Panc1 (cell line): ENCODE measurements around the gene MAPKAP1. TPM values are rescaled to one million over a fixed set of nuclear protein-coding genes. Genes with fewer than 3 reads are reported as not detected.

Experiments
- ATAC-seq: fragments of 200-7000 bp; cut with Tn5 transposase; 2 replicates; pipeline ENCODE4 v1.9.1; 2020; ENCODE audit warnings: mild to moderate bottlenecking, moderate library complexity
- BruUV-seq: library from RNA; stranded (reverse); fragments of 400-500 nt; replicated peaks from 2 replicates; lab custom pipeline; 2021; lab: Mats Ljungman, UMichigan
- CTCF ChIA-PET: fragments of 300-600 bp; sonication (Branson Sonifier 250); formaldehyde crosslinking; loops from one replicate; lab custom pipeline; 2022; ENCODE audit warnings: antibody characterized with exemption; lab: Charles Lee
- POLR2A ChIA-PET: fragments of 300-600 bp; sonication (Branson Sonifier 250); formaldehyde crosslinking; loops from one replicate; lab custom pipeline; 2022; ENCODE audit warnings: antibody characterized with exemption; lab: Charles Lee
- DNase-seq: peaks from one replicate; pipeline ENCODE4 v3.0.0-alpha.2; 2010; ENCODE audit warnings: low read depth, low spot score
- H3K27ac ChIP-seq: 2 replicates; pipeline ENCODE4 v1.5.1; 2011; ENCODE audit warnings: mild to moderate bottlenecking, low read length, inconsistent platforms
- H3K27me3 ChIP-seq: fragments of 200-500 bp; sonication (Bioruptor generic); 2 replicates; pipeline ENCODE4 v1.6.0; 2014; ENCODE audit warnings: low read length, inconsistent platforms; ENCODE audit not compliant: control insufficient read depth, insufficient read depth
- H3K36me3 ChIP-seq: fragments of 200-500 bp; sonication (Bioruptor generic); 2 replicates; pipeline ENCODE4 v1.5.1; 2014; ENCODE audit warnings: inconsistent platforms, mild to moderate bottlenecking, low read length, moderate library complexity; ENCODE audit not compliant: control insufficient read depth, insufficient read depth
- H3K4me1 ChIP-seq: 2 replicates; pipeline ENCODE4 v1.5.1; 2011; ENCODE audit warnings: inconsistent platforms, mild to moderate bottlenecking, low read length, moderate library complexity; ENCODE audit not compliant: control insufficient read depth, insufficient read depth
- H3K4me3 ChIP-seq, 2 experiments: 2 replicates each; pipeline ENCODE4 v1.5.1; 2011 to 2012; ENCODE audit warnings: low read depth in 2 of 2, low read length in 2 of 2, mild to moderate bottlenecking in 2 of 2, inconsistent platforms in 1 of 2, moderate library complexity in 1 of 2
- H3K9me3 ChIP-seq: fragments of 200-500 bp; sonication (Bioruptor generic); 2 replicates; pipeline ENCODE4 v1.5.1; 2014; ENCODE audit warnings: low read depth, mild to moderate bottlenecking, inconsistent platforms, low read length, moderate library complexity; ENCODE audit not compliant: control insufficient read depth, insufficient read depth
- CTCF ChIP-seq: fragments of 450-650 bp; IDR thresholded peaks from 2 replicates; pipeline ENCODE4 v1.5.1; 2017; ENCODE audit warnings: mild to moderate bottlenecking
- POLR2AphosphoS5 ChIP-seq: IDR thresholded peaks from 2 replicates; pipeline ENCODE4 v1.6.1; 2012; ENCODE audit warnings: mild to moderate bottlenecking, low read depth, low read length, moderate library complexity
- REST ChIP-seq, 2 experiments: IDR thresholded peaks; 2 replicates each; pipeline ENCODE4 v1.6.1; 2011 to 2012; ENCODE audit warnings: low read depth in 2 of 2, control low read depth in 1 of 2, low read length in 1 of 2, mild to moderate bottlenecking in 1 of 2, moderate library complexity in 1 of 2; ENCODE audit not compliant: insufficient read depth in 1 of 2
- SIN3A ChIP-seq: IDR thresholded peaks from 2 replicates; pipeline ENCODE4 v1.6.1; 2012; ENCODE audit warnings: low read depth, mild to moderate bottlenecking, low read length, moderate library complexity, borderline replicate concordance; ENCODE audit not compliant: insufficient read depth
- TCF7L2 ChIP-seq: IDR thresholded peaks from 2 replicates; pipeline ENCODE4 v1.6.1; 2011; ENCODE audit warnings: mild to moderate bottlenecking, low read depth, low read length, inconsistent platforms
- in situ Hi-C: cut with HindIII; loops from 2 replicates; pipeline ENCODE4 v1.10.0; 2016; ENCODE audit warnings: low sequenced_read_pairs, low pct_unique_long_range_greater_than_20kb
- intact Hi-C: fragments of 100-400 bp; cut with micrococcal nuclease; formaldehyde crosslinking; loops from one replicate; pipeline ENCODE4 v1.10.0; 2022; ENCODE audit not compliant: unreplicated experiment
- total RNA-seq: library from RNA; stranded (reverse); gene quantifications from one replicate; pipeline ENCODE4 v1.2.1, GENCODE V29; 2021; ENCODE audit not compliant: unreplicated experiment

Gene MAPKAP1
- total RNA-seq, 1 experiment from 2014 or later = 72.7 TPM

GRCh38 chr9:125561509-125562148, 145.4 kb downstream of the MAPKAP1 start:
- DNase-seq (no peak), ATAC-seq (no peak)
- in situ Hi-C loops = no loop called here
- no peaks in the 10 kb centered on the region for H3K36me3 ChIP-seq
- no peak overlapping the region for H3K4me3 ChIP-seq
- intact Hi-C loops = no loop called here
- H3K27me3 ChIP-seq = no peaks in the 10 kb centered on the region
- no TSS peak for BruUV-seq
- no peaks in the 10 kb centered on the region for H3K9me3 ChIP-seq
- TF ChIP-seq CTCF (no peak), POLR2AphosphoS5 (no peak), TCF7L2 (no peak), SIN3A (no peak), REST (IDR thresholded peaks at IDR 0.05; ENCODE audit: insufficient read depth in 1 of 2, low read depth in 2 of 2, low read length in 1 of 2) (no peak)
- H3K27ac ChIP-seq = no peak overlapping the region
- ChIA-PET POLR2A (interaction anchor here (0.6 kb wide), 1 partner anchor 216 kb away, joined by 4 read pairs; no protein-coding TSS in a partner anchor), CTCF (no interaction called here)
- H3K4me1 ChIP-seq = no peaks in the 10 kb centered on the region

- H3K36me3 ChIP-seq = no peaks in the 10 kb centered on the region
- no peaks in the 10 kb centered on the region for H3K9me3 ChIP-seq
- TF ChIP-seq REST (IDR thresholded peaks at IDR 0.05; ENCODE audit: insufficient read depth in 1 of 2, low read depth in 2 of 2, low read length in 1 of 2) = no peak
- no peak for TF ChIP-seq TCF7L2
- no peak for TF ChIP-seq CTCF
- no peaks in the 10 kb centered on the region for H3K4me1 ChIP-seq
- H3K27me3 ChIP-seq = no peaks in the 10 kb centered on the region
- in situ Hi-C loops = no loop called here
- ATAC-seq (no peak), DNase-seq (no peak)
- no peak overlapping the region for H3K27ac ChIP-seq
- ChIA-PET CTCF (no interaction called here), POLR2A (no interaction called here)
- no peak overlapping the region for H3K4me3 ChIP-seq
- BruUV-seq = no TSS peak
- intact Hi-C loops = loop anchor here (5.0 kb wide), 1 partner anchor 187 kb away; the partner anchor contains the start of gene PBX3
Observed at GRCh38 chr9:125559894-125560293, 147.1 kb downstream of the MAPKAP1 start.
